ENCODE results near the gene KCNMA1.
"Not testable (repeated sequence)": the region's sequence is repeated elsewhere in the genome, so short reads cannot be mapped to it uniquely, and the experiment has no call there.

Gene KCNMA1

GRCh38 chr10:77531441-77532001, 106.1 kb downstream of the KCNMA1 start:
- DNase-seq (ENCODE audit: low read depth) = no peak

GRCh38 chr10:77530011-77530410, 107.6 kb downstream of the KCNMA1 start:
- DNase-seq (ENCODE audit: low read depth) = no peak

GRCh38 chr10:77529050-77529576, 108.5 kb downstream of the KCNMA1 start:
- no peak for DNase-seq (ENCODE audit: low read depth)

- no peak for DNase-seq (ENCODE audit: low read depth)
Measured at GRCh38 chr10:77527839-77528238, 109.8 kb downstream of the KCNMA1 start.

- no peak for DNase-seq (ENCODE audit: low read depth)
Measured at GRCh38 chr10:77526868-77527617, 110.6 kb downstream of the KCNMA1 start.

- DNase-seq (ENCODE audit: low read depth) = no peak
Measured at GRCh38 chr10:77524281-77524711, 113.3 kb downstream of the KCNMA1 start.

GRCh38 chr10:77522268-77522809, 115.3 kb downstream of the KCNMA1 start:
- DNase-seq (ENCODE audit: low read depth) = no peak

GRCh38 chr10:77520995-77521394, 116.6 kb downstream of the KCNMA1 start:
- DNase-seq (ENCODE audit: low read depth) = no peak

GRCh38 chr10:77520290-77520689, 117.3 kb downstream of the KCNMA1 start:
- no peak for DNase-seq (ENCODE audit: low read depth)

- not testable (repeated sequence) for DNase-seq (ENCODE audit: low read depth)
Measured at GRCh38 chr10:77519791-77520190, 117.8 kb downstream of the KCNMA1 start.

GRCh38 chr10:77518910-77519274, 118.7 kb downstream of the KCNMA1 start:
- DNase-seq (ENCODE audit: low read depth) = no peak

GRCh38 chr10:77518241-77518909, 119.2 kb downstream of the KCNMA1 start:
- DNase-seq (ENCODE audit: low read depth) = no peak

- no peak for DNase-seq (ENCODE audit: low read depth)
Measured at GRCh38 chr10:77516575-77516974, 121.0 kb downstream of the KCNMA1 start.

- DNase-seq (ENCODE audit: low read depth) = no peak
Measured at GRCh38 chr10:77514870-77515269, 122.7 kb downstream of the KCNMA1 start.

- DNase-seq (ENCODE audit: low read depth) = no peak
Measured at GRCh38 chr10:77513781-77514331, 123.8 kb downstream of the KCNMA1 start.

GRCh38 chr10:77513220-77513619, 124.4 kb downstream of the KCNMA1 start:
- no peak for DNase-seq (ENCODE audit: low read depth)

GRCh38 chr10:77512219-77512578, 125.4 kb downstream of the KCNMA1 start:
- no peak for DNase-seq (ENCODE audit: low read depth)

GRCh38 chr10:77511498-77512218, 126.0 kb downstream of the KCNMA1 start:
- DNase-seq (ENCODE audit: low read depth) = no peak

- DNase-seq (ENCODE audit: low read depth) = no peak
Measured at GRCh38 chr10:77510695-77511094, 126.9 kb downstream of the KCNMA1 start.

GRCh38 chr10:77510294-77510693, 127.3 kb downstream of the KCNMA1 start:
- DNase-seq (ENCODE audit: low read depth) = no peak

GRCh38 chr10:77509391-77509790, 128.2 kb downstream of the KCNMA1 start:
- no peak for DNase-seq (ENCODE audit: low read depth)

All from activated T-helper 9 cell treated with anti-CD3 and anti-CD28 coated beads, Interleukin-2, amount 50 U/mL, for 16 hours (primary cell).